D721Med (cell line): ENCODE results near the gene GPR37L1.

Experiments
- DNase-seq: peaks from one replicate; pipeline ENCODE4 v3.0.0; 2011; ENCODE audit warnings: low spot score; ENCODE audit not compliant: insufficient read length
- FAIRE-seq: peaks from 2 replicates; lab custom pipeline; 2011; peaks lifted over from hg19 to GRCh38; lab: Jason Lieb, UNC
- TF ChIP-seq, protein P1 (sequence below): IDR thresholded peaks from 2 replicates; pipeline ENCODE4 v1.5.1; 2012; ENCODE audit warnings: mild to moderate bottlenecking, control low read depth; ENCODE audit not compliant: insufficient read depth; ENCODE audit errors: missing control alignments

GPR37L1 gene

DNA sequence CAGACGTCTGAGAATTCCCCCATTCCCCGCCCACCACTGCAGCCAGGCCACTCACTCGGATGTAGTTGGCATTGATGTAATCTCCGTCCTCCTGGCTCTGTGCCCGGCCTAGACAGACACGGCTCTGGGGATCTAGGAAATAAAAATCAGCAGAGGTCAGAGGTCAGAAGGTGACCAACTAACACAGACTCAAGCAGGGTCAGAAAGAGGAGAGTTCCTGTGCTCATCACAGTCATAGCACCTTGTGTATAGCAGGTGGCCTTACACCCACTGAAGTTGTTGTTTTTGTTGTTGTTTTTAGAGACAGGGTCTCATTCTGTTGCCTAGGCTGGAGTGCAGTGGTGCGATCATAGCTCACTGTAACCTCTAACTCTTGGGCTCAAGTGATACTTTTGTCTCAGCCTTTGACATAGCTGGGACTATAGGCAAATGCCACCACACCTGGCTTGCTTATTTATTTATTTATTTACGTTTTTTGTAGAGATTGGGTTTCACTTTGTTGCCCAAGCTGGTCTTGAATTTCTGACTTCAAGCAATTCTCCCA is 32.8 kb downstream of the GPR37L1 start:
- FAIRE-seq (no peak), DNase-seq (no peak)
- TF ChIP-seq, protein P1, sequence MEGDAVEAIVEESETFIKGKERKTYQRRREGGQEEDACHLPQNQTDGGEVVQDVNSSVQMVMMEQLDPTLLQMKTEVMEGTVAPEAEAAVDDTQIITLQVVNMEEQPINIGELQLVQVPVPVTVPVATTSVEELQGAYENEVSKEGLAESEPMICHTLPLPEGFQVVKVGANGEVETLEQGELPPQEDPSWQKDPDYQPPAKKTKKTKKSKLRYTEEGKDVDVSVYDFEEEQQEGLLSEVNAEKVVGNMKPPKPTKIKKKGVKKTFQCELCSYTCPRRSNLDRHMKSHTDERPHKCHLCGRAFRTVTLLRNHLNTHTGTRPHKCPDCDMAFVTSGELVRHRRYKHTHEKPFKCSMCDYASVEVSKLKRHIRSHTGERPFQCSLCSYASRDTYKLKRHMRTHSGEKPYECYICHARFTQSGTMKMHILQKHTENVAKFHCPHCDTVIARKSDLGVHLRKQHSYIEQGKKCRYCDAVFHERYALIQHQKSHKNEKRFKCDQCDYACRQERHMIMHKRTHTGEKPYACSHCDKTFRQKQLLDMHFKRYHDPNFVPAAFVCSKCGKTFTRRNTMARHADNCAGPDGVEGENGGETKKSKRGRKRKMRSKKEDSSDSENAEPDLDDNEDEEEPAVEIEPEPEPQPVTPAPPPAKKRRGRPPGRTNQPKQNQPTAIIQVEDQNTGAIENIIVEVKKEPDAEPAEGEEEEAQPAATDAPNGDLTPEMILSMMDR: no peak

GRCh38 chr1:202156590-202156989 is 33.9 kb downstream of the GPR37L1 start:
- TF ChIP-seq, protein P1: no peak
- DNase-seq (no peak), FAIRE-seq (no peak)

GRCh38 chr1:202157945-202158344 is 35.2 kb downstream of the GPR37L1 start:
- TF ChIP-seq, protein P1: no peak
- no peak for DNase-seq

DNA sequence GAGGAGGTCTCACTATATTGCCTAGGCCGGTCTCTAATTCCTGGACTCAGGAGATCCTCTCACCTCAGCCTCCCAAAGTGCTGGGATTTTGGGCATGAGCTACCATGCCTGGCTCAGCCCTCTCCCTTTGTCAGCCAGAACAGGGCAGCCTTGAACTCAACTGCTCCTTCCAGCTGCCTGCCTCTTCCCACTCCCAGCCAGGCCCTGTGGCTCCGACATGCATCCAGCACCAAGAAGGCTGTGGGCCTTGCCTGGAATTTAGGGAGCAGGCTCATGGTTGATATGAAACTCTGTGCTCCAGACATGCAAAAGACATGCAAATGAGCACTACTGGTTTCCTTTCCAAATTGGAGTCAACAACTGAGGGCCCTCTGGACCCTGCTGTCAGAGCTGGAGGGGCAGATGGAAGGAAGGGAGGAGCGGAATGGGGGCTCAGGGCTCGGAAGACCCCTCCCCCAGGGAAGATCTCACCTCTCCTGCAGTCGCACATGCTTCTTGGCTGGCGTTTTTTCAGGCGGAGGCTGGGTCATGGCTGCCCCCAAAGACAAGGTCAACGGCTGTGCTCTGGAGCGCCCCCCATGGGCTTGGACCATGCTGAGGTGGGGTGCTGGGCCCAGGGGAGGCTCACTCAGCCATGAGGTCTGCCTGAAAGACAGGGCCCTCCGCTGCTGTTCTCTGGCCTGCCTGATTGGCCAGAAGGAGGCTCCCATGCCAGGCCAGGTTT is 36.3 kb downstream of the GPR37L1 start:
- DNase-seq: no peak
- TF ChIP-seq, protein P1: no peak
- FAIRE-seq: no peak

More at GRCh38 chr1:202157945-202158344, 35.2 kb downstream of the GPR37L1 start:
- no peak for FAIRE-seq

GRCh38 chr1:202159534-202160371 is 37.0 kb downstream of the GPR37L1 start:
- DNase-seq: no peak
- TF ChIP-seq, protein P1: no peak
- no peak for FAIRE-seq

DNA sequence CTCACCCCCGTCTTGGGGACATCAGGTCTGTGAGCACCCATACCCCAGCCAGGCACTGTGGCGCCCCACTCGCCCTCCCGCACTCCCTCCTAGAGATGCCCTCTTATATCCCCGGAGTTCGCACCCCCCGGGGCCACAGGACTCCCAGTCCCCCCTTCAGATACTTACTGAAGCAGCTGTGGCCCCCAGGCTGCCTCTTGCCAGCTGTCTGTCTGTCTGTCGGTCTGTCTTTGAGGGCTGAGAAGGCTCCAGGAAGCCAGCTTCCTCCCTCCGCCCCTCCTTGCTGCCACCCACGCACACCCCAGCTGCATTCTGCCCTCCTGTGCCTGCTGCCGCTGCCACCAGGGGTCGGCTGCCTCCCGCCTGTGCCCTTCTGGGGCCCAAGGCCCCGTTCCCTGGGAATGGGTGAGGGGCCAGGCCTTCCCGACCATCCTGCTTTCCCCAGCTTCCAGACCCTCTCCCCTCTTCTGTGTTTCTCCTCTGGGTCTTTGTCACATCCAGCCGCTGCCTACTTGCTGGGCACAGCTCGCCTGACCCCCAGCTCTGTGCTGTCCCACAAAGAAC is 37.7 kb downstream of the GPR37L1 start, which contains the start of gene PTPN7:
TSS of gene PTPN7 (minus strand) at position 226 of the 564 bp plus-strand sequence. CDS start 1,200 bp downstream, outside the sequence.
- DNase-seq: no peak
- TF ChIP-seq, protein P1: no peak
- FAIRE-seq: no peak
